Pons (tissue), 1 donor: Measurements from ENCODE around the gene LYSMD1.
A peak's percentile ranks its signal among the peaks of the same experiment; 100 is the strongest.

ENCODE experiments used
- DNase-seq: peaks from one replicate; pipeline ENCODE4 v3.0.0-alpha.2; 2016; ENCODE audit warnings: low spot score

The LYSMD1 gene

DNA sequence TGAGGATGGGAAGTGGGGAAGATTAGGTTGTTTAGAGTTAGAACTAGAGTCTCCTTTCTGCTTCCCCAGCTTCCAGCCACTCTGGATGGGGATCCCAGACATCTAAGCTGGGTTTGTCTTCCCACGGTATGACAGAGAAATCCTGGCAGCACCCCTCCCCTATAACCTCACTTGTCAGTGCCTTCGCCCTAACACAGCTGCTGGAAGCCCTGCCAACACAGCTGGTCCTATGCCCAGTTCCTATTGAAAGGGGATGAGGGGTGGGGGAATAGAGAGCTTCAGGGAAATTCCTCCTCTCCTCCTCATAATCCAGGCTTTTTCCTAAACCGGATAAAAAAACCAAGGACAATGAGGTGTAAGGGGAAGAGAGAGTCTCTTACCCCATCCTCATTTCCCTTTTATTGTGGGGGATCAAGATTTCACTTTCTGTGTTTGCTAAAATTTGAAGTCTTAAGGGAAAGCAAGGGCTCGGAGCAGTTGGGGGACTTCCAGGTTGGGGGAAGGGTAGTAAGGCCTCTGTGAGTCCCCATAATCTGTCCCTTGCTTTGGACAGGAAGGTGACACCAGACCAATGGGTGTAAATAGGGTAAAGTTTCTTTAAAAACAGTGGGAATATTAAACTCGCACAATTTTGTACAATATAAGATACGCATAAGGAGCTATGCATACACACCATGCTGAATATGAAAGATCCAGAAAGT is 9.5 kb upstream of the LYSMD1 start:
- peak; percentile 94 for DNase-seq

GRCh38 chr1:151171190-151171589 is 5.5 kb upstream of the LYSMD1 start:
- no peak for DNase-seq

GRCh38 chr1:151167116-151167515 is 1.4 kb upstream of the LYSMD1 start:
- DNase-seq: no peak

DNA sequence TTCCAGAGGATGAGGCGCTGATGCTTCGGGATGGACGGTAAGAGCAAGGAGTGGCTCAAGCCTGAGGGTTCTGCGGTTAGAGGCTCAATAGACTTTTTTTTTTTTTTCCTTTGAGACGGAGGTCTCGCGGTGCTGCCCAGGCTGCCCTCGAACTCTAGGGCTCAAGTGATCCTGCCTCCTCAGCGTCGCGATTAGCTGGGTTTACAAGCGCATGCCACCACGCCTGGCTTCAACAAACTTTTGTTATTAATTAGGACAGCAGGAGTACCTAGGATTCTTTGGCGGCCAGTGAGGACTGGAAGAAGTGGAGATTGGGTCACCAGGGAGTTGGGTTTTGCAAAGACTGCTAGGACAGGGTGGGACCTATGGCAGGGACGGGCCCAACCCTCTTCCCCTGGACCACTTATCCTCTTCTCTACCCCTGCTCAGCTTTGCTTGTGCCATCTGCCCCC is 829 bp upstream of the LYSMD1 start:
- DNase-seq: no peak

DNA sequence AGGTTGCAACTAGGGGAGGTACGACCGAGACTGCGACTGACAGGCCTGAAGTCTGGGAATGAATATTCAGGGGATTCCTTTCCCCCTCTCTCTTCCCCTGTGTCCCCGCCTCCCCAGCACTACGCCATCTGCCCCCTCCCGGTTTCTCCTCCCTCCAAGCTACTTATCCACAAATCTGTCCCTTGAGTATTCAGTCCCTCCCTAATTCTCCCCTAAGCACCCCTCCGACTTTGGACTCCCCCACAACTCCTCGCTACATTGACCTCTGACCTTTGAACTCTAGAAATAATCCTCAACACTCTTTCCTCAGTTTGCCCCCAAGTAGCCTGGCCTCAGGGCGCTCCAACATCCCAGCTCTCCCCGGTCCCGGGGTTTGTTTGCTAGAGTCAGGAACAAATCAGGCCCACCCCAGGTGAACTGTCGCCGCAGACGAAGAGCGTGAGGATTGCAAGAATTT is 393 bp downstream of the LYSMD1 start:
- no peak for DNase-seq

GRCh38 chr1:151164732-151165280 is 896 bp downstream of the LYSMD1 start:
- no peak for DNase-seq

DNA sequence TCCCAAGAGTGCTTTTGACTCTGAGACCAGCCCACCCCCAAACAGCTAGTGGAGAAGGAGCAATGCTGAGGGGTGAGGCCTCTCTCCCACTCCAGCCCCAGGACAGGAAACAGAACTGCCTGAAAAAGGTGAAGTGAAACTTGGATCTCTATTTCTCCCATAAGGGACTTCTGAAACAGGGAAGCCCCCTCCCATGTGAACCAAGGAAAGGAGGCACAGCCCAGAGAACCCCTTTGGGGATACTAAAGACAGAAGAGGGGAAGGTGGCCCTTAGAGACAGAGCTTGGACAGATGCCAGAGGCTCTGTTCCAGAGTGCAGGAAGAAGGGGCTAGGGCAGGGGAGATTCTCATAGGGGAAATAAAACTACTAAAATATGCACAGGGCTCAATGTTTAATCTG is 6.3 kb downstream of the LYSMD1 start:
- DNase-seq: peak; percentile 54

- DNase-seq: no peak
Observed at GRCh38 chr1:151158751-151159251, 6.9 kb downstream of the LYSMD1 start.

DNA sequence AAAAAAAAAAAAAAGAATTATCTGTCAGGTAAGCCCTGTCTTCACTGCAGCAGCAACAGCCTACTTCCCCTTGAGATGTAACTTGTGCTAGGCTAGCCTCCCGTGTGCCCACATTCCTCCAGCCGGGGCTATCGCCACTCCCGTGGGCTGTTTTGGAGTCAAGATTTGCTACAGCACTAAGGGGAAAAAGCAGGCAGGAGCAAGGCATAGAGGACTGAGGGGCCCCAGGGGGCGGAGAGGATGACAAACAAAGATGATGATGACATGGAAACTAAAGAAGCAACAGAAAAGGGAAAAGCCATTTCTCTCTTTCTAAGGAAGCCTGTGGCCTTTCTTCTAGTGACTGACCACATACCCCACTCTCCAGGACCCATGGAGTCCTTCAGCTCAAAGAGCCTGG is 7.4 kb downstream of the LYSMD1 start:
- DNase-seq: no peak

GRCh38 chr1:151157067-151157531 is 8.6 kb downstream of the LYSMD1 start:
- DNase-seq: no peak

DNA sequence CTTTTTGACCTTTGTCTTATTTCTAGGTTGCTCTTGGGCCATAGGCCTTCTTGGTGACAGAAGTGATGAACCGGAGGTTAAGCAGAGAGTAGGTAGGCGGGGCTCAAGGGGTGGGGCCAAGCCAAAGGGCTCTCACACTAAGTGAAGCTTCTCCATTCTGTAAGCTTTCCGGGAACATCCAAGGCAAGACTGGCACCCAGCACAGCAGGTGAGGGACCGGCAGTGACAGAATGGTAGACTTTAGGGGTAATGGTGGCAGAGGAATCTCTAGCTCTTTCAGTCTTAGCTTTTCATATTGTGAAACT is 9.2 kb downstream of the LYSMD1 start, which contains the start of gene TNFAIP8L2:
Gene TNFAIP8L2, plus strand, starts transcription at position 135 of the 305 bp plus-strand sequence. CDS start 2,049 bp downstream, outside the sequence.
- peak; percentile 58 for DNase-seq

DNA sequence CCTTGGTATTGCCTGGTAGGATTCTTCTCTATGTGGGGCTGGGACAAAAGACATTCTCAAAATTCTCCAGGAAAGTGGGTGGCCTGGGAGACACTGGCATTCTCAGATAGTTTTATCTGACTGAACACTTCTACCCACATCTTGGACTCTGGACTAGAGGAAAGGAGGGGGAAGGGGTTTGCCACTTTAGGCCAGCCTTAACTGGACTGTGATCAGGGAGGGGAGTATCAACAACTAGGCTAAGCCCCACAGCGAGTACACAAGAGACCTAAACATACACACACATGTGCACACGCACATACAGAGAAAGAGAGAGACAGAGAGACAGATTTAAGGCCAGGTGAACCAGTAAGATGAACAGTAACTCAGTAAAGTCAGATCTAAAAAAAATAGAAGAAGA is 18.0 kb downstream of the LYSMD1 start:
- no peak for DNase-seq

GRCh38 chr1:151147132-151147503 is 18.6 kb downstream of the LYSMD1 start:
- no peak for DNase-seq

- DNase-seq: peak; percentile 94
Observed at GRCh38 chr1:151146412-151147131, 19.1 kb downstream of the LYSMD1 start, which contains the start of gene SEMA6C. SEMA6C (minus strand) TSS chr1:151146631; CDS start chr1:151142621, 4,010 bp downstream.

- DNase-seq: no peak
Observed at GRCh38 chr1:151146072-151146411, 19.7 kb downstream of the LYSMD1 start.

- no peak for DNase-seq
Observed at GRCh38 chr1:151145304-151146071, 20.2 kb downstream of the LYSMD1 start.

- no peak for DNase-seq
Observed at GRCh38 chr1:151144474-151145303, 21.0 kb downstream of the LYSMD1 start.

GRCh38 chr1:151143986-151144385 is 21.7 kb downstream of the LYSMD1 start:
- DNase-seq: no peak

DNA sequence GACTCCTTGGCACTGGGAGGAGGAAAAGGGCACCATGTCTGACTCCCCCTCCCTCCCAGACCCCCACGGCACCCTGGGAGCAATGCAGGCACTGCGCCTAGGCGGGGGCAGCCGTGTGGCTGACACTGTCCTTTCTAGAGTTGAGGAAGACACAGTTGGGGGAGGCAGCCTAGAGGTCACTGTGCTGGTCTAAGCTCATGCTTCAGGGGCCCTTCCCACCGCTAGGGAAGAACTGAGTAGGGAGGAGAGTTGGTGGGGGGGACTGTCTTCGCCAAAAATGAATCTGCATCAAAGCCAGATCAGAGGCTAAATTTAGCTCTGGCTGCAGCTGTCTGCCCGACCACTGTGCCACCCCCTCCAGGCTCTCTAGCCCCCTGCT is 22.7 kb downstream of the LYSMD1 start:
- DNase-seq: no peak

GRCh38 chr1:151142411-151143056 is 23.2 kb downstream of the LYSMD1 start:
- DNase-seq: no peak

DNA sequence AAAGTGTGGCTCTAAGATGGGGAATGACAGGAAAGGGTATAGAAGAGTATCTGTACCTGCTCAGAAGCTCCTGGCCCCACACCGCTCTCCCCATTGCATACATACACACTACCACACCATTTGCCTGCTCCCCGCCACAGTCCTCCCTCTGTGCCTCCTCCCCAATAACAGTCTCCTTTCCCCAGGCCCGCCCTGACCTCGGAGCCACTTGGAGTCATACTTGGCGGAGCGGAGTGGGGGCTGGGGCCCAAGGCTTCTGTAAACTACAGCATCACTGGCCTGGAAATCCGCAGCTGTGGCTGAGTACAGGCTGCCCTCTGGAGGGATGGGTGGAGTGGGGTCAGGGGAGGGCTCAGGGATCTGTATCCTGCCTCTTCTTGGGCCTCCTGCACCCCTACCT is 27.9 kb downstream of the LYSMD1 start:
- DNase-seq: no peak
